HG03354 (cell line): Measurements from ENCODE around the gene POGLUT2.

Experiments
- ATAC-seq: cut with Tn5 transposase; IDR thresholded peaks from one replicate; pipeline ENCODE4 v1.9.1; 2021; ENCODE audit warnings: mild to moderate bottlenecking; ENCODE audit not compliant: unreplicated experiment, poor library complexity, severe bottlenecking

POGLUT2 gene

GRCh38 chr13:102771298-102772041 is 27.3 kb downstream of the POGLUT2 start:
- no peak for ATAC-seq

GRCh38 chr13:102770435-102770834 is 28.3 kb downstream of the POGLUT2 start:
- ATAC-seq: no peak

DNA sequence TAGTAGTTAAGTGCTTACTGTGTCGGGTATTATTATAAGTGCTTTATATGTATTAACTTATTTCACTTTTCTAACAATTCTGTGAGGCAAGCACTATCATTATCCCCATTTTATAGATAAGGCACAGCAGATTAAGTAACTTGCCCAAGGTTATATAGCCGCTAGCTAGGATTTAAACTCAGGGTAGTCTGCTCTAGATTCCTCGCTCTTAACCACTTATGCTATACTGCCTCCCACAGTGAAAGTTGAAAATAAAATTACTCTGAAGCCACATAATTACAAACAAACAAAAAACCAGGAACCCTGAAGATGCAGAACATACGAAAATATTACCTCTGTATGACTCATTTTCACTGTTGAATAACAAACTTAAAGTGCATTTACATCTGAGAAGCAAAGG is 29.1 kb downstream of the POGLUT2 start:
- no peak for ATAC-seq

DNA sequence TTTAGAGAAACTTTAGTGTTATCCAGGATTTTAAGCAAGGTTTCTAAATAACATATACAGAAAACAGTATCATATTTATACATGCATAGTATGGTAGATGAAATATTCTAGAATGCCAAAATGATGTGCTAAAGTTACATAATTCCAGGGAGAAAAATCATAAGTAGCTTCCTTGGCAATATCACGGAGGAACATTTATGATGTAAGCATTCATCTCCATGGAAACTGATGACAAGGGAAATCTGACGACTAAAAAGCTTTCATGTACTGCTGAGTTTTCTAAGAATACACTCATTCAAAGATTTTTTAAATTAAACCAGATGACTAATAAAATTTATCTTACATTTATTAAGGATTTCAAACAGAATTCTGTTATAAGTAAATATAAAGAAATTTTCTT is 29.9 kb downstream of the POGLUT2 start:
- no peak for ATAC-seq

DNA sequence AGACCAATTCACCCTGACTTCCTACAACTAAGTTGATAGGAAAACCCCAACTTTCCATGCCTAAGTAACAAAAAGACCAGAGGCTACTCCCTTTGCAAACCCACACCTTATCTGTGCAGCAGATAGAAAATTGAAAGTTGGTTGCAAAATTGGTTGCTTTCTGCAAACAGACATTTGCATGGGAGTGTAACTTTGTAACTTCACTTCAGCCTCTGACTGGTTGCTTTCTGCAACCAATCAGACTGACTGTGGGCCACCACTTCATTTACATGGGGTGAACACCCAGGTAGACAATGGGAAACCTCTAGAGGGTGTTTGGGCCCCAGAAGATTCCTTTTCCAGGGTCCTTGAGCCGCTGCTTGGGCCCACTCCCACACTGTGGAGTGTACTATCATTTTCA is 35.0 kb downstream of the POGLUT2 start:
- ATAC-seq: no peak

DNA sequence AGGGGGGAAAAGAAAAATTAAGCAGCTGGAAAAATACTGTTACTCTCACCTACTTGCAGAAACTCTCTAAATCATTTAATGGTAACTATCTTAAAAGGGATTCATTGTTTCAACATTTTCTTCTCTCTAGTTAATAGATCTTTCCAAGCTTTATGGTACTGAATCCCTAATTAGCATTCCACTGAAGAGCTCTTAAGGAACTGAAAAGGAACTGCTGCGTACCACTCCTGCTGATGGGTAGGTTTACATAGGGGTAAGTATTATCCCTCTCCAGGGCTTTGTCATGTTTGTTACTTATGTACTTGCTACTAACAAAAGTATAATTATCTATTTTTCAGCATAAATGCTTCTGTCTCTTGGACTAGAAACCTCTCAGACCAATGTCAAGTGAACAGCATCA is 37.7 kb downstream of the POGLUT2 start:
- no peak for ATAC-seq

GRCh38 chr13:102758842-102759241 is 39.9 kb downstream of the POGLUT2 start:
- no peak for ATAC-seq

DNA sequence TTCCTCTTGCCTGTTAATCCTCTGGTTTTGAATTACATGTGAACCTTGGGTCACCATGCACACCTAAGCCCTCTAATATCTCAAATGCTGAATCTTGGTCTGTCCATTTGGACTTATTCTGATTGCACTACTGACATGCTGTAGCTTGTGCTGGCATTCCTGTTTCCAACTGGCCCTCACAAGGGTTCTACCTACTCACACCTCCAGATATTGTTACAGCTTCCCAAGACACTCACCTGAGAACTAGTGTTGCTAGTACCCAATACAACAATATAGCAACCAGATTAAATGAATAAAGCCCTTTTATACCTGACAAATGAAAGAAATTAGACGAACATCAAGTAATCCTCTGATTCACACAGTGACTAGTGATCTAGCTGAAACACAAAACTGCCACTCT is 41.8 kb downstream of the POGLUT2 start:
- ATAC-seq: no peak

DNA sequence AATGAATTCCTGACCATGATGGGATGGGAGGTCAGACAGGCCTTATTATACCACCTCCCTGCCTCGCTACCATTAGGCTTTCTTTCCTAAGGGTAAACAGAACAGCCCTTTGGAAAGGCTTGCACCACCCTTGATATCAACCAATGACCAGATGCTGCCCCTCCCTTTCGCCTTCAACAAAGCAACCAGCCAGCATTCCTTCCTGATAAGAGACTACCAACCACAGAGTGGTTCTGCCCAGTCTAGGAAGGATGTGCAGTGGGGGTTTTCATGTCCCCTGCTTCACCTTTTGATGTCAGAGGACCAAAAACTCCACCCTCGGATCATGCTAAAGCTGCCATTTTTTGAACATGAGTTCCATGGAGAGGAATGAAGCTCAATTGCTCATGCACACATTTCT is 46.9 kb downstream of the POGLUT2 start:
- ATAC-seq: no peak

DNA sequence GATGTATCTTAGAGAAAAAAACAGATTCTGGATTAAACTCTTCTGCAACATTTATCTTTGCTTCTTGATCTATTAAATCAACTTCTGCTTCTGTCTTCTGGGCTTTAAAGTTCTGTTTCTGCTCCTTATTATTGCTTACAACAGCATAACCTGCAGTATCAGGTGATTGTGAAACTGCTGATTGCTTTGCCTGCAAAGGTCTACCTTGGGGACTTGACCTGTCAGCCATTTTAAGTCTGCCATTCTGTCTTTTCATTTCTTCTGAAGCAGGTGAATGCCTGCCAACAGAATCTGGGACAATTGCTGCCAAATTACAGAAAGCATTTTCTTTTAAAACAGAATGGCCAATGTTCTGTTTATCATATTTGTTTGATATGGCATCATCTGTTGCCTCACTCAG is 56.3 kb downstream of the POGLUT2 start:
- no peak for ATAC-seq

DNA sequence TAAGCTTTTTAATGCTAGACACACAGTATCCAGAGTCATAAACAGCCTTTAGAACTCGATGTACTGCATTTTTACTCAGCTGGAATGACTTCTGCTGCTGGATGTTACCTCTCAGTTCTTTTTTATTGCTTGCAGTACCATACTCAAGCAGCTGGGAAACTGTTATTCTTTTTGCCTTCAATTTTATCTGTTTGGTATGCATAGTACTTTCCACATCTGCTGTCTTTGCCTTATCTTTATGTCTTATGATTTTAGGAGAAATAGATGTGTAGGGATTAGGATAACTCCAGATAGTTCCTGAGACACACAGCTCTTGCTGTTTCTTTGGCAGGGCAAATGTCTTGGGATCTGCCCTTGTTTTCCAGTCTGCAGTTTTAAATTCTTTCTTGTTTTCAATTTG is 56.7 kb downstream of the POGLUT2 start:
- ATAC-seq: no peak
